Ishikawa (cell line): ENCODE measurements around the gene EDC3.

ENCODE experiments used
- CEBPB ChIP-seq: IDR thresholded peaks from 2 replicates; pipeline ENCODE4 v1.6.1; 2012
- EGR1 ChIP-seq: IDR thresholded peaks from 2 replicates; pipeline ENCODE4 v1.6.1; 2012
- EP300 ChIP-seq: IDR thresholded peaks from 2 replicates; pipeline ENCODE4 v1.6.1; 2012; ENCODE audit warnings: borderline replicate concordance
- MAX ChIP-seq: IDR thresholded peaks from 2 replicates; pipeline ENCODE4 v1.6.1; 2012
- NFIC ChIP-seq: IDR thresholded peaks from 2 replicates; pipeline ENCODE4 v1.6.1; 2012
- RAD21 ChIP-seq: IDR thresholded peaks from 2 replicates; pipeline ENCODE4 v1.6.1; 2012; ENCODE audit warnings: low read depth
- TAF1 ChIP-seq: IDR thresholded peaks from 2 replicates; pipeline ENCODE4 v1.6.1; 2012; ENCODE audit warnings: low read depth, mild to moderate bottlenecking
- YY1 ChIP-seq: IDR thresholded peaks from 2 replicates; pipeline ENCODE4 v1.6.1; 2012; ENCODE audit warnings: low read depth
- ZBTB7A ChIP-seq: IDR thresholded peaks from 2 replicates; pipeline ENCODE4 v1.6.1; 2012; ENCODE audit warnings: low read depth
- TF ChIP-seq, protein P1 (sequence below): IDR thresholded peaks from 2 replicates; pipeline ENCODE4 v1.6.1; 2012
- TF ChIP-seq, protein P2 (sequence below): IDR thresholded peaks from 2 replicates; pipeline ENCODE4 v1.6.1; 2012; ENCODE audit warnings: low read depth, mild to moderate bottlenecking

- TF ChIP-seq CEBPB, result no peak
- TF ChIP-seq, protein P1, sequence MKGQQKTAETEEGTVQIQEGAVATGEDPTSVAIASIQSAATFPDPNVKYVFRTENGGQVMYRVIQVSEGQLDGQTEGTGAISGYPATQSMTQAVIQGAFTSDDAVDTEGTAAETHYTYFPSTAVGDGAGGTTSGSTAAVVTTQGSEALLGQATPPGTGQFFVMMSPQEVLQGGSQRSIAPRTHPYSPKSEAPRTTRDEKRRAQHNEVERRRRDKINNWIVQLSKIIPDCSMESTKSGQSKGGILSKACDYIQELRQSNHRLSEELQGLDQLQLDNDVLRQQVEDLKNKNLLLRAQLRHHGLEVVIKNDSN, result no peak
- no peak for TF ChIP-seq TAF1
- TF ChIP-seq MAX, result no peak
- TF ChIP-seq YY1, result no peak
- TF ChIP-seq EP300, result no peak
- no peak for TF ChIP-seq RAD21
- TF ChIP-seq NFIC, result no peak
- no peak for TF ChIP-seq EGR1
- TF ChIP-seq, protein P2, sequence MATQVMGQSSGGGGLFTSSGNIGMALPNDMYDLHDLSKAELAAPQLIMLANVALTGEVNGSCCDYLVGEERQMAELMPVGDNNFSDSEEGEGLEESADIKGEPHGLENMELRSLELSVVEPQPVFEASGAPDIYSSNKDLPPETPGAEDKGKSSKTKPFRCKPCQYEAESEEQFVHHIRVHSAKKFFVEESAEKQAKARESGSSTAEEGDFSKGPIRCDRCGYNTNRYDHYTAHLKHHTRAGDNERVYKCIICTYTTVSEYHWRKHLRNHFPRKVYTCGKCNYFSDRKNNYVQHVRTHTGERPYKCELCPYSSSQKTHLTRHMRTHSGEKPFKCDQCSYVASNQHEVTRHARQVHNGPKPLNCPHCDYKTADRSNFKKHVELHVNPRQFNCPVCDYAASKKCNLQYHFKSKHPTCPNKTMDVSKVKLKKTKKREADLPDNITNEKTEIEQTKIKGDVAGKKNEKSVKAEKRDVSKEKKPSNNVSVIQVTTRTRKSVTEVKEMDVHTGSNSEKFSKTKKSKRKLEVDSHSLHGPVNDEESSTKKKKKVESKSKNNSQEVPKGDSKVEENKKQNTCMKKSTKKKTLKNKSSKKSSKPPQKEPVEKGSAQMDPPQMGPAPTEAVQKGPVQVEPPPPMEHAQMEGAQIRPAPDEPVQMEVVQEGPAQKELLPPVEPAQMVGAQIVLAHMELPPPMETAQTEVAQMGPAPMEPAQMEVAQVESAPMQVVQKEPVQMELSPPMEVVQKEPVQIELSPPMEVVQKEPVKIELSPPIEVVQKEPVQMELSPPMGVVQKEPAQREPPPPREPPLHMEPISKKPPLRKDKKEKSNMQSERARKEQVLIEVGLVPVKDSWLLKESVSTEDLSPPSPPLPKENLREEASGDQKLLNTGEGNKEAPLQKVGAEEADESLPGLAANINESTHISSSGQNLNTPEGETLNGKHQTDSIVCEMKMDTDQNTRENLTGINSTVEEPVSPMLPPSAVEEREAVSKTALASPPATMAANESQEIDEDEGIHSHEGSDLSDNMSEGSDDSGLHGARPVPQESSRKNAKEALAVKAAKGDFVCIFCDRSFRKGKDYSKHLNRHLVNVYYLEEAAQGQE, result no peak
- no peak for TF ChIP-seq ZBTB7A
These were observed 67.6 kb downstream of the EDC3 start for GRCh38 chr15:74628199-74628598.
